HG03095 (cell line): ENCODE measurements around the gene JKAMP.

Source experiments
- ATAC-seq: cut with Tn5 transposase; IDR thresholded peaks from one replicate; pipeline ENCODE4 v1.9.1; 2021; ENCODE audit warnings: moderate library complexity; ENCODE audit not compliant: unreplicated experiment

JKAMP gene

DNA sequence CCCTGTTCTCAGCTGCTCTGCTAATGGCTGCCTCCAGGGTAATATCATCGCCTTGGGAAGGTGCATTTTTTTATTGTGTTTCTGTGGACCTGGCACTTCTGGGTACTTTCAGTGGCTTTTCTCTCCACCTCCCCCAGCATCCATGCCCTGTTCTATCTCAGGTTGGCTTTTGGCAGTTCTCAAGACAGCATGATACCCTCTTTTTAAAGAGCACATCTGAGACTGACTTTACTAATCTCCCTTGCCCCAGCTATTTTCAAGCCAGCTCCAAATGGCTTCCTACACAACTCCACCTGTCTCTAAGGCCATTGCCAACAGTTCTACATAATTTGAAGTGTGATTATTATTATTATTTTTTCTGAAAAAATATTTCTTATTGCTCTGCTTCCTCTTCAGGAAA, 53.2 kb downstream of the JKAMP start:
- no peak for ATAC-seq

DNA sequence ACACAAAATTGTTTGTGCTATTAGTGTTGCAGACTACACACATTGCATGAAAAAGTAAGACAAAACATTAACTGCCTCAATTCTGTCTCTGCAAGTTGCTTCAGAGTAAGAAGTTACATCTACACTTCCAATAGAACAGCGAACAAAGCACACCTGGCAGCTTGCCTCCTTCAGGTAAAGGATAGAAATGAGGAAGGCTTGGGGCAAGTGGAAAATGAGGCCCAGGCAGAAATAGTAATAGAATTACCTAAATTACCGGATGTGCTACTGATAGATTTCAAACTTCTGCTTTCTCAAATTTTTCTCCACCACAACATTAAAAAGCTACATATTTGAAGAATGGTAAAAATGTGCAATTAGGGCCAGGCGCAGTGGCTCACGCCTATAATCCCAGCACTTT, 54.6 kb downstream of the JKAMP start:
- ATAC-seq: no peak

DNA sequence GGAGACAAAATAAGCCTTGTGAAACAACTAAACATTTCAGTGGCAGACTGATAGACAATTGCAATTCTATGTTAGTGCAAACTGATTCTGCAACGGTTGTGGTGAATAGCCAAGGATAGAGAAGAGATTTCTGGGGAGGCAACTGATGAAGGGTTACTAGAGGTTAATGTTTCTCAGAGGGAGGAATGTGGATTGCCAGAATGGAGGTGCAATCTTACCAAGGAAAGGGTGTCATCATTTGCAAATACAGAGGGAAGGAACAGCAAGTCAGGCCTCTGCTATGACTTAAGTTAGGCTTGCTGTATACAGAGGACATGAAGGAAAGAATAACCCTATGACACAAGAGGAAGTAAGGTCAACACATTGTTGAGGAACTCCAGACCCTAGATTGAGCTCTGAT, 56.5 kb downstream of the JKAMP start:
- ATAC-seq: no peak

DNA sequence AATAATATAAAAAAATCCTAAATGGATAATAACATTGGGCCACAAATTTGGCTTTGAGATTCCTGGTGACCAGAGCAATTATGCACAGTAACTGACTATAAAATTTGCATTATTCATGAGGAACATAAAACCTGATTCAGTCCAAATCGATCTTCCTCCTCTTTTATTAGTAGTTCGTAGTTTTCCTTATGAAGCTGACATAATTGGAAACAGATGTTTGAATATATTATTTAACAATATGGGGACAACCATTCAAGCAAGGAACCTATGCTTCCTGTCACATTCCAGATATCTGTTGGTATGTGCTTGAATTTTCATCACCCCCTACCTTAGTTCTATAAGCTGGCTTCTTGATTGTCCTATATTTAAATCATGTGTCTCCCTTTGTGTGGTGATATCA, 57.4 kb downstream of the JKAMP start:
- ATAC-seq: no peak

DNA sequence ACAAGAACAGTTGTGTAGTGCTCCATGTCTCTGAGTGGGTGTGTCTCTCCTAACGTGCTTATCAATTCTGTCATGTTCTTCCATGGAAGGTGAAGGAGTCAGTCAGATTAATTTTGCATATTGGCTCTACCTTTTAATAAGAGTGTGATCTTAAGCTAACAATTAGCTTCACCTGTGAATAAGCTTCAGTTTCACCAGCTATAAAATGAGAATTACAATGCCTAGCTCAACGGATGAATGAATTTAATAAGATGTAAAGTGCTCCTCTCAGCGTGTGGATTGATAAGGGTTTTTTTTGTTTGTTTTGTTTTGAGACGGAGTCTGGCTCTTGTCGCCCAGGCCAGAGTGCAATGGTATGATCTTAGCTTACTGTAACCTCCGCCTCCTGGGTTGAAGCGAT, 59.6 kb downstream of the JKAMP start:
- ATAC-seq: no peak

DNA sequence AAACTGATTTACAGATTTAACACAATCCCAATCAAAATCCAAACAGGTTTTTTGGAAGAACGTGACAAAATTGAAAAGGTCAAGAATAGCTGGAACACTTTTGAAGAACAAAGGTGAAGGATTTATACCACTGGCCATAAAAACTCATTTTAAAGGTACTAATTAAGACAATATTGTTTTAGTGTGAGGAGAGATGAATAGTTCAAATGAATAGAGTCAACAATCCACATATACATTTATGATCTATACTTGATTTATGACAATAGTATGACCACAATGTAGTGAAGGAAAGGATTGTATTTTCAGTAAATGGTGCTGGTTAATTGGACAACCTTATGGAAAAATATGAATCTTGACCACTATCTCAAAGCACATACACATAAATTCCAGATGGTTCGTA, 63.0 kb downstream of the JKAMP start:
- ATAC-seq: no peak
